GM20000 (cell line): ENCODE measurements around the gene TECPR1.

Experiments used
- DNase-seq: peaks from one replicate; pipeline ENCODE4 v3.0.0; 2012; ENCODE audit warnings: low spot score
- CTCF ChIP-seq: IDR thresholded peaks from 2 replicates; pipeline ENCODE4 v1.5.1; 2012; ENCODE audit warnings: mild to moderate bottlenecking, control low read depth; ENCODE audit errors: extremely low read depth, missing control alignments

Gene TECPR1

GRCh38 chr7:98234429-98235147, 17.4 kb downstream of the TECPR1 start:
- no peak for DNase-seq
- no peak for TF ChIP-seq CTCF

GRCh38 chr7:98233219-98234070, 18.6 kb downstream of the TECPR1 start:
- no peak for TF ChIP-seq CTCF
- DNase-seq: no peak

GRCh38 chr7:98232799-98233198, 19.2 kb downstream of the TECPR1 start:
- DNase-seq: no peak
- TF ChIP-seq CTCF: no peak

- TF ChIP-seq CTCF: no peak
These were observed 19.8 kb downstream of the TECPR1 start for GRCh38 chr7:98232263-98232585.

GRCh38 chr7:98231493-98232262, 20.4 kb downstream of the TECPR1 start:
- no peak for TF ChIP-seq CTCF
- DNase-seq: no peak

More at GRCh38 chr7:98232263-98232585, 19.8 kb downstream of the TECPR1 start:
- DNase-seq: no peak

GRCh38 chr7:98230746-98231471, 21.1 kb downstream of the TECPR1 start:
- TF ChIP-seq CTCF: no peak
- DNase-seq: no peak
